ENCODE results near the gene ZDHHC3.

ZDHHC3 gene

GRCh38 chr3:44918087-44918486 lies 57.9 kb downstream of the ZDHHC3 start:
- Histone ChIP-seq H3K36me3 (replicated peaks; ENCODE audit: insufficient read depth, low read length) (no peaks in the 10 kb centered on the region), H3K27me3 (replicated peaks; ENCODE audit: insufficient read depth, low read length) (no peaks in the 10 kb centered on the region), H3K9ac (ENCODE audit: low read length) (no peak overlapping the region), H3K79me2 (ENCODE audit: low read length) (no peaks in the 10 kb centered on the region), H3F3A (ENCODE audit: insufficient read depth, low read length) (no peaks in the 10 kb centered on the region), H3K4me2 (ENCODE audit: low read depth, low read length) (no peak overlapping the region), H3K27ac (ENCODE audit: low read length) (no peak overlapping the region), H3K4me3 (ENCODE audit: low read length) (no peak overlapping the region), H3K4me1 (ENCODE audit: low read length) (no peaks in the 10 kb centered on the region), H2AFZ (ENCODE audit: low read length) (no peak overlapping the region), H3K9me3 (replicated peaks; ENCODE audit: insufficient read depth, low read length) (no peaks in the 10 kb centered on the region), H4K20me1 (ENCODE audit: insufficient read depth, low read length) (no peaks in the 10 kb centered on the region), H3K9me2 (replicated peaks; ENCODE audit: insufficient read depth, low read length) (no peaks in the 10 kb centered on the region)
- TF ChIP-seq CTCF (IDR thresholded peaks at IDR 0.05; ENCODE audit: low read length) (no peak), EZH2phosphoT487 (IDR thresholded peaks at IDR 0.05; ENCODE audit: low read length) (no peak), EZH2 (optimal IDR thresholded peaks at IDR 0.05; ENCODE audit: low read depth, low read length) (no peak)
- no peak for DNase-seq

- Histone ChIP-seq H2AFZ (ENCODE audit: low read length) (no peak overlapping the region), H3K9ac (ENCODE audit: low read length) (no peak overlapping the region), H3K27me3 (replicated peaks; ENCODE audit: insufficient read depth, low read length) (no peaks in the 10 kb centered on the region), H3K4me1 (ENCODE audit: low read length) (no peaks in the 10 kb centered on the region), H3F3A (ENCODE audit: insufficient read depth, low read length) (no peaks in the 10 kb centered on the region), H3K4me3 (ENCODE audit: low read length) (no peak overlapping the region), H3K9me2 (replicated peaks; ENCODE audit: insufficient read depth, low read length) (no peaks in the 10 kb centered on the region), H3K79me2 (ENCODE audit: low read length) (no peaks in the 10 kb centered on the region), H3K9me3 (replicated peaks; ENCODE audit: insufficient read depth, low read length) (no peaks in the 10 kb centered on the region), H3K4me2 (ENCODE audit: low read depth, low read length) (no peak overlapping the region), H3K36me3 (replicated peaks; ENCODE audit: insufficient read depth, low read length) (no peaks in the 10 kb centered on the region), H4K20me1 (ENCODE audit: insufficient read depth, low read length) (no peaks in the 10 kb centered on the region), H3K27ac (ENCODE audit: low read length) (no peak overlapping the region)
- TF ChIP-seq EZH2phosphoT487 (IDR thresholded peaks at IDR 0.05; ENCODE audit: low read length) (no peak), EZH2 (optimal IDR thresholded peaks at IDR 0.05; ENCODE audit: low read depth, low read length) (no peak), CTCF (IDR thresholded peaks at IDR 0.05; ENCODE audit: low read length) (no peak)
- DNase-seq, result no peak
Observed at GRCh38 chr3:44915702-44916438, 60.1 kb downstream of the ZDHHC3 start.

- Histone ChIP-seq H3K4me3 (ENCODE audit: low read length) (no peak overlapping the region), H3F3A (ENCODE audit: insufficient read depth, low read length) (no peaks in the 10 kb centered on the region), H3K27me3 (replicated peaks; ENCODE audit: insufficient read depth, low read length) (no peaks in the 10 kb centered on the region), H3K27ac (ENCODE audit: low read length) (no peak overlapping the region), H3K4me1 (ENCODE audit: low read length) (no peaks in the 10 kb centered on the region), H3K4me2 (ENCODE audit: low read depth, low read length) (no peak overlapping the region), H3K9me2 (replicated peaks; ENCODE audit: insufficient read depth, low read length) (no peaks in the 10 kb centered on the region), H2AFZ (ENCODE audit: low read length) (no peak overlapping the region), H3K9ac (ENCODE audit: low read length) (no peak overlapping the region), H3K36me3 (replicated peaks; ENCODE audit: insufficient read depth, low read length) (no peaks in the 10 kb centered on the region), H4K20me1 (ENCODE audit: insufficient read depth, low read length) (no peaks in the 10 kb centered on the region), H3K9me3 (replicated peaks; ENCODE audit: insufficient read depth, low read length) (no peaks in the 10 kb centered on the region), H3K79me2 (ENCODE audit: low read length) (no peaks in the 10 kb centered on the region)
- DNase-seq, result no peak
- TF ChIP-seq EZH2phosphoT487 (IDR thresholded peaks at IDR 0.05; ENCODE audit: low read length) (no peak), CTCF (IDR thresholded peaks at IDR 0.05; ENCODE audit: low read length) (0 out of 2 replicates have a peak, but pooled peaks have one; percentile 8), EZH2 (optimal IDR thresholded peaks at IDR 0.05; ENCODE audit: low read depth, low read length) (no peak)
Observed at GRCh38 chr3:44914936-44915335, 61.0 kb downstream of the ZDHHC3 start.
